H1 (cell line): ENCODE results near the gene ABCB11. TPM values are rescaled to one million over a fixed set of nuclear protein-coding genes. Genes with fewer than 3 reads are reported as not detected.

Experiments
- EGR1 ChIP-seq: IDR thresholded peaks from 2 replicates; pipeline ENCODE4 v1.6.1; 2011; ENCODE audit warnings: low read depth, low read length, borderline replicate concordance
- EP300 ChIP-seq, 2 experiments: IDR thresholded peaks; 1 replicate in 1 of 2; 2 replicates in 1 of 2; pipeline ENCODE4 v1.6.1; 2011 to 2012; ENCODE audit warnings: low read depth in 2 of 2, low read length in 2 of 2, mild to moderate bottlenecking in 2 of 2, borderline replicate concordance in 1 of 2, inconsistent platforms in 1 of 2, moderate library complexity in 1 of 2
- EZH2 ChIP-seq: fragments of 200-600 bp; sonication (generic); IDR thresholded peaks from 2 replicates; pipeline ENCODE4 v1.7.1; 2012; ENCODE audit warnings: low read depth, mild to moderate bottlenecking, moderate library complexity, low read length, inconsistent platforms; ENCODE audit not compliant: severe bottlenecking
- HDAC2 ChIP-seq, 2 experiments: fragments of 300-600 bp in 1 of 2; sonication (generic) in 1 of 2; IDR thresholded peaks; 2 replicates each; pipeline ENCODE4 v1.6.1; 2011 to 2012; ENCODE audit warnings: low read depth in 2 of 2, low read length in 2 of 2, mild to moderate bottlenecking in 2 of 2, moderate library complexity in 2 of 2, borderline replicate concordance in 1 of 2, inconsistent platforms in 1 of 2
- JUND ChIP-seq: IDR thresholded peaks from 2 replicates; pipeline ENCODE4 v1.6.1; 2011; ENCODE audit warnings: mild to moderate bottlenecking, improper control_type of control experiment, low read length
- POLR2AphosphoS5 ChIP-seq: IDR thresholded peaks from 2 replicates; pipeline ENCODE4 v1.6.1; 2011; ENCODE audit warnings: low read depth, low read length
- RBBP5 ChIP-seq: IDR thresholded peaks from 2 replicates; pipeline ENCODE4 v1.7.1; 2012; ENCODE audit warnings: low read depth, mild to moderate bottlenecking, inconsistent platforms, low read length, moderate library complexity, borderline replicate concordance
- SP1 ChIP-seq: IDR thresholded peaks from 2 replicates; pipeline ENCODE4 v1.6.1; 2011; ENCODE audit warnings: low read depth, low read length
- SP2 ChIP-seq: IDR thresholded peaks from 2 replicates; pipeline ENCODE4 v1.6.1; 2012; ENCODE audit warnings: mild to moderate bottlenecking, low read length, inconsistent platforms
- SP4 ChIP-seq: IDR thresholded peaks from 2 replicates; pipeline ENCODE4 v1.6.1; 2012; ENCODE audit warnings: low read length, inconsistent platforms
- TAF1 ChIP-seq: IDR thresholded peaks from 2 replicates; pipeline ENCODE4 v1.6.1; 2011; ENCODE audit warnings: mild to moderate bottlenecking, low read depth, low read length
- TBP ChIP-seq: IDR thresholded peaks from 2 replicates; pipeline ENCODE4 v1.6.1; 2011; ENCODE audit warnings: low read depth, low read length, improper control_type of control experiment
- polyA plus RNA-seq, 7 experiments: library from polyadenylated mRNA; depleted of rRNA in 3 of 7; stranded (reverse) in 5 of 7; unstranded in 2 of 7; fragments of >200 nt in 5 of 7; fragments of 200-250 nt in 2 of 7; gene quantifications; 1 replicate in 5 of 7; 2 replicates in 1 of 7; 4 replicates in 1 of 7; pipeline versions ENCODE4 v1.2.1 to v1.2.3, GENCODE V29; 2011 to 2013; ENCODE audit warnings: missing spikeins in 2 of 7, mixed read lengths in 2 of 7
- total RNA-seq: library from RNA; stranded (reverse); fragmentation: NEBNext Ultra II Directional; extraction: Animal tissue kit (Norgen Biotek cat#: 25700); gene quantifications from 2 replicates; pipeline ENCODE4 v1.2.1, GENCODE V29; 2021
- TF ChIP-seq, protein P1 (sequence below): fragments of 300-600 bp; sonication (generic); IDR thresholded peaks from 2 replicates; pipeline ENCODE4 v1.7.1; 2012; ENCODE audit warnings: low read length, moderate library complexity, mild to moderate bottlenecking, inconsistent platforms; ENCODE audit not compliant: insufficient replicate concordance

The ABCB11 gene
- total and polyA plus RNA-seq, 2 of the 8 experiments (the other 6 are each of a cell fraction or from before 2014, with no cell fraction given): not detected

DNA sequence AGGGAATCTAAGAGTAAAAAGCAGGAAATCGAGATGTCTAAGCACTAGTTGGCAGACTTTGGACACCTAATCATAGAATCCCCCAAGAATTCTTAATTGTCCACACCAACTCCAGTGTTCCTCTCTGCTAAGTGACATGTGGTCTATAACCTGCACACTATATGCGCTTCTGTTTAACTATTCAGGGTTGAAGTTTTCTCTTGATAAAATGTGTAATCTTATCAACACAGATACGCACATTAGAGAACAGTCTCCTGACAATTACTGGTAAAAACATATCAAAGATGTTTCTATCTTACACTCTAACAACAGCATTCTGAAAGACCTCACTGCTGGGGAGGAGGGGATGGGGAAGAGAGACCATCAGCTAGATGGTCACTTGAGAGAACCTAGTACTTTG lies 3.9 kb downstream of the ABCB11 start (continued):
- TF ChIP-seq, protein P1, sequence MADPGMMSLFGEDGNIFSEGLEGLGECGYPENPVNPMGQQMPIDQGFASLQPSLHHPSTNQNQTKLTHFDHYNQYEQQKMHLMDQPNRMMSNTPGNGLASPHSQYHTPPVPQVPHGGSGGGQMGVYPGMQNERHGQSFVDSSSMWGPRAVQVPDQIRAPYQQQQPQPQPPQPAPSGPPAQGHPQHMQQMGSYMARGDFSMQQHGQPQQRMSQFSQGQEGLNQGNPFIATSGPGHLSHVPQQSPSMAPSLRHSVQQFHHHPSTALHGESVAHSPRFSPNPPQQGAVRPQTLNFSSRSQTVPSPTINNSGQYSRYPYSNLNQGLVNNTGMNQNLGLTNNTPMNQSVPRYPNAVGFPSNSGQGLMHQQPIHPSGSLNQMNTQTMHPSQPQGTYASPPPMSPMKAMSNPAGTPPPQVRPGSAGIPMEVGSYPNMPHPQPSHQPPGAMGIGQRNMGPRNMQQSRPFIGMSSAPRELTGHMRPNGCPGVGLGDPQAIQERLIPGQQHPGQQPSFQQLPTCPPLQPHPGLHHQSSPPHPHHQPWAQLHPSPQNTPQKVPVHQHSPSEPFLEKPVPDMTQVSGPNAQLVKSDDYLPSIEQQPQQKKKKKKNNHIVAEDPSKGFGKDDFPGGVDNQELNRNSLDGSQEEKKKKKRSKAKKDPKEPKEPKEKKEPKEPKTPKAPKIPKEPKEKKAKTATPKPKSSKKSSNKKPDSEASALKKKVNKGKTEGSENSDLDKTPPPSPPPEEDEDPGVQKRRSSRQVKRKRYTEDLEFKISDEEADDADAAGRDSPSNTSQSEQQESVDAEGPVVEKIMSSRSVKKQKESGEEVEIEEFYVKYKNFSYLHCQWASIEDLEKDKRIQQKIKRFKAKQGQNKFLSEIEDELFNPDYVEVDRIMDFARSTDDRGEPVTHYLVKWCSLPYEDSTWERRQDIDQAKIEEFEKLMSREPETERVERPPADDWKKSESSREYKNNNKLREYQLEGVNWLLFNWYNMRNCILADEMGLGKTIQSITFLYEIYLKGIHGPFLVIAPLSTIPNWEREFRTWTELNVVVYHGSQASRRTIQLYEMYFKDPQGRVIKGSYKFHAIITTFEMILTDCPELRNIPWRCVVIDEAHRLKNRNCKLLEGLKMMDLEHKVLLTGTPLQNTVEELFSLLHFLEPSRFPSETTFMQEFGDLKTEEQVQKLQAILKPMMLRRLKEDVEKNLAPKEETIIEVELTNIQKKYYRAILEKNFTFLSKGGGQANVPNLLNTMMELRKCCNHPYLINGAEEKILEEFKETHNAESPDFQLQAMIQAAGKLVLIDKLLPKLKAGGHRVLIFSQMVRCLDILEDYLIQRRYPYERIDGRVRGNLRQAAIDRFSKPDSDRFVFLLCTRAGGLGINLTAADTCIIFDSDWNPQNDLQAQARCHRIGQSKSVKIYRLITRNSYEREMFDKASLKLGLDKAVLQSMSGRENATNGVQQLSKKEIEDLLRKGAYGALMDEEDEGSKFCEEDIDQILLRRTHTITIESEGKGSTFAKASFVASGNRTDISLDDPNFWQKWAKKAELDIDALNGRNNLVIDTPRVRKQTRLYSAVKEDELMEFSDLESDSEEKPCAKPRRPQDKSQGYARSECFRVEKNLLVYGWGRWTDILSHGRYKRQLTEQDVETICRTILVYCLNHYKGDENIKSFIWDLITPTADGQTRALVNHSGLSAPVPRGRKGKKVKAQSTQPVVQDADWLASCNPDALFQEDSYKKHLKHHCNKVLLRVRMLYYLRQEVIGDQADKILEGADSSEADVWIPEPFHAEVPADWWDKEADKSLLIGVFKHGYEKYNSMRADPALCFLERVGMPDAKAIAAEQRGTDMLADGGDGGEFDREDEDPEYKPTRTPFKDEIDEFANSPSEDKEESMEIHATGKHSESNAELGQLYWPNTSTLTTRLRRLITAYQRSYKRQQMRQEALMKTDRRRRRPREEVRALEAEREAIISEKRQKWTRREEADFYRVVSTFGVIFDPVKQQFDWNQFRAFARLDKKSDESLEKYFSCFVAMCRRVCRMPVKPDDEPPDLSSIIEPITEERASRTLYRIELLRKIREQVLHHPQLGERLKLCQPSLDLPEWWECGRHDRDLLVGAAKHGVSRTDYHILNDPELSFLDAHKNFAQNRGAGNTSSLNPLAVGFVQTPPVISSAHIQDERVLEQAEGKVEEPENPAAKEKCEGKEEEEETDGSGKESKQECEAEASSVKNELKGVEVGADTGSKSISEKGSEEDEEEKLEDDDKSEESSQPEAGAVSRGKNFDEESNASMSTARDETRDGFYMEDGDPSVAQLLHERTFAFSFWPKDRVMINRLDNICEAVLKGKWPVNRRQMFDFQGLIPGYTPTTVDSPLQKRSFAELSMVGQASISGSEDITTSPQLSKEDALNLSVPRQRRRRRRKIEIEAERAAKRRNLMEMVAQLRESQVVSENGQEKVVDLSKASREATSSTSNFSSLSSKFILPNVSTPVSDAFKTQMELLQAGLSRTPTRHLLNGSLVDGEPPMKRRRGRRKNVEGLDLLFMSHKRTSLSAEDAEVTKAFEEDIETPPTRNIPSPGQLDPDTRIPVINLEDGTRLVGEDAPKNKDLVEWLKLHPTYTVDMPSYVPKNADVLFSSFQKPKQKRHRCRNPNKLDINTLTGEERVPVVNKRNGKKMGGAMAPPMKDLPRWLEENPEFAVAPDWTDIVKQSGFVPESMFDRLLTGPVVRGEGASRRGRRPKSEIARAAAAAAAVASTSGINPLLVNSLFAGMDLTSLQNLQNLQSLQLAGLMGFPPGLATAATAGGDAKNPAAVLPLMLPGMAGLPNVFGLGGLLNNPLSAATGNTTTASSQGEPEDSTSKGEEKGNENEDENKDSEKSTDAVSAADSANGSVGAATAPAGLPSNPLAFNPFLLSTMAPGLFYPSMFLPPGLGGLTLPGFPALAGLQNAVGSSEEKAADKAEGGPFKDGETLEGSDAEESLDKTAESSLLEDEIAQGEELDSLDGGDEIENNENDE: no peak
- no peak for TF ChIP-seq EGR1
- no peak for TF ChIP-seq JUND
- TF ChIP-seq EZH2: no peak
- no peak for TF ChIP-seq SP4
- TF ChIP-seq SP1: no peak
- no peak for TF ChIP-seq HDAC2 (IDR thresholded peaks at IDR 0.05; ENCODE audit: borderline replicate concordance in 1 of 2, low read depth in 2 of 2, low read length in 2 of 2)
- TF ChIP-seq TBP: no peak
- TF ChIP-seq SP2: no peak
- no peak for TF ChIP-seq TAF1
- TF ChIP-seq EP300 (IDR thresholded peaks at IDR 0.05; ENCODE audit: borderline replicate concordance in 1 of 2, low read depth in 2 of 2, low read length in 2 of 2): no peak
- no peak for TF ChIP-seq RBBP5
- no peak for TF ChIP-seq POLR2AphosphoS5
